ENCODE measurements around the gene PRR18.

DNA sequence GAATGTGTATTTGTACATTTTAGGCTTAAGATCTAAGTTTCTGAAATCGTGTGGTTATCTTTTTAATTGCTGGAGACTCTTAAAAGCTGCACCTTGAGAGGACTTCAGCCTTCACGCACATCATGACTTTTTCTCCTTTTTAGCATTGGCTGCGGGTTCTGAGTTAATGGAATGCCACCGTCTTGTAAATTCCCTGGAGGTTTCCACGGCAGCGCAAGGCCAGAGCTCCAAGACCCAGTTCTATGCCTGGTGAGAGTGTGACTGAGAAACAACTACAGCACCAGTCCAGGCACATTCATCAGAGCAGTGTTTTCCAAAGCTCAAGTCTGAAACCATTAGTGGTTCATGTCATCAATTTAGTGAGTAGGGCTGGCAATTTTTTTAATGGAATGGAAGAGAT is 23.0 kb downstream of the PRR18 start:
- TF ChIP-seq POLR2A (IDR thresholded peaks at IDR 0.05) = no peak
- TF ChIP-seq, protein P1, sequence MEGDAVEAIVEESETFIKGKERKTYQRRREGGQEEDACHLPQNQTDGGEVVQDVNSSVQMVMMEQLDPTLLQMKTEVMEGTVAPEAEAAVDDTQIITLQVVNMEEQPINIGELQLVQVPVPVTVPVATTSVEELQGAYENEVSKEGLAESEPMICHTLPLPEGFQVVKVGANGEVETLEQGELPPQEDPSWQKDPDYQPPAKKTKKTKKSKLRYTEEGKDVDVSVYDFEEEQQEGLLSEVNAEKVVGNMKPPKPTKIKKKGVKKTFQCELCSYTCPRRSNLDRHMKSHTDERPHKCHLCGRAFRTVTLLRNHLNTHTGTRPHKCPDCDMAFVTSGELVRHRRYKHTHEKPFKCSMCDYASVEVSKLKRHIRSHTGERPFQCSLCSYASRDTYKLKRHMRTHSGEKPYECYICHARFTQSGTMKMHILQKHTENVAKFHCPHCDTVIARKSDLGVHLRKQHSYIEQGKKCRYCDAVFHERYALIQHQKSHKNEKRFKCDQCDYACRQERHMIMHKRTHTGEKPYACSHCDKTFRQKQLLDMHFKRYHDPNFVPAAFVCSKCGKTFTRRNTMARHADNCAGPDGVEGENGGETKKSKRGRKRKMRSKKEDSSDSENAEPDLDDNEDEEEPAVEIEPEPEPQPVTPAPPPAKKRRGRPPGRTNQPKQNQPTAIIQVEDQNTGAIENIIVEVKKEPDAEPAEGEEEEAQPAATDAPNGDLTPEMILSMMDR (IDR thresholded peaks at IDR 0.05) = no peak
